Uterus (tissue), 4 donors: ENCODE measurements around the gene RAB7A. TPM values are rescaled to one million over a fixed set of nuclear protein-coding genes. Genes with fewer than 3 reads are reported as not detected.

Source experiments
- DNase-seq, 2 donors: peaks; one replicate each; pipeline ENCODE4 v3.0.0-alpha.2; 2019 to 2020
- H3K27ac ChIP-seq, 2 donors: fragments of 200-600 bp; sonication (generic); 1 replicate in 1 of 2; 2 replicates in 1 of 2; pipeline ENCODE4 v1.5.1; 2016 to 2018
- H3K27me3 ChIP-seq, 2 donors: fragments of 200-600 bp; sonication (generic); one replicate each; pipeline ENCODE4 v1.5.1; 2018 to 2019; ENCODE audit warnings: control low read depth in 1 of 2
- H3K36me3 ChIP-seq, 2 donors: fragments of 200-600 bp; sonication (generic); one replicate each; pipeline ENCODE4 v1.5.1; 2019; ENCODE audit warnings: control low read depth in 1 of 2
- H3K4me1 ChIP-seq, 2 donors: fragments of 200-600 bp; sonication (generic); one replicate each; pipeline ENCODE4 v1.5.1; 2018 to 2019; ENCODE audit warnings: control low read depth in 1 of 2
- H3K4me3 ChIP-seq, 2 donors: fragments of 200-600 bp; sonication (generic); 1 replicate in 1 of 2; 2 replicates in 1 of 2; pipeline ENCODE4 v1.5.1; 2018 to 2019; ENCODE audit warnings: mild to moderate bottlenecking in 1 of 2
- H3K9me3 ChIP-seq, 2 donors: fragments of 200-600 bp; sonication (generic); one replicate each; pipeline ENCODE4 v1.5.1; 2019; ENCODE audit warnings: control low read depth in 1 of 2
- POLR2A ChIP-seq, 2 donors: fragments of 450-650 bp; IDR thresholded peaks; one replicate each; pipeline ENCODE4 v1.6.1; 2016; ENCODE audit warnings: antibody characterized with exemption in 2 of 2, mild to moderate bottlenecking in 1 of 2, moderate library complexity in 1 of 2
- intact Hi-C: fragments of 100-400 bp; cut with DNase I; formaldehyde crosslinking; loops from one replicate; pipeline ENCODE4 v1.15.1; 2023; ENCODE audit warnings: low total_unique reads
- total RNA-seq, 4 donors: library from RNA; depleted of rRNA in 3 of 4; stranded (reverse); fragments of >200 nt in 3 of 4; gene quantifications; one replicate each; pipeline versions ENCODE4 v1.1.0 to v1.2.4, GENCODE V29; 2014 to 2023
- TF ChIP-seq, protein P1 (sequence below), 4 experiments: fragments of 200-600 bp in 2 of 4; fragments of 450-650 bp in 2 of 4; sonication (generic) in 2 of 4; IDR thresholded peaks; one replicate each; pipeline ENCODE4 v1.5.1; 2016 to 2019; ENCODE audit warnings: antibody characterized with exemption in 4 of 4, mild to moderate bottlenecking in 2 of 4, moderate library complexity in 1 of 4
- donor health status: DM: yes; HTN: yes; CAD: no.

RAB7A gene
- total RNA-seq, 4 donors from 2014 or later: 32.8 to 224 (median 70.6) TPM

DNA sequence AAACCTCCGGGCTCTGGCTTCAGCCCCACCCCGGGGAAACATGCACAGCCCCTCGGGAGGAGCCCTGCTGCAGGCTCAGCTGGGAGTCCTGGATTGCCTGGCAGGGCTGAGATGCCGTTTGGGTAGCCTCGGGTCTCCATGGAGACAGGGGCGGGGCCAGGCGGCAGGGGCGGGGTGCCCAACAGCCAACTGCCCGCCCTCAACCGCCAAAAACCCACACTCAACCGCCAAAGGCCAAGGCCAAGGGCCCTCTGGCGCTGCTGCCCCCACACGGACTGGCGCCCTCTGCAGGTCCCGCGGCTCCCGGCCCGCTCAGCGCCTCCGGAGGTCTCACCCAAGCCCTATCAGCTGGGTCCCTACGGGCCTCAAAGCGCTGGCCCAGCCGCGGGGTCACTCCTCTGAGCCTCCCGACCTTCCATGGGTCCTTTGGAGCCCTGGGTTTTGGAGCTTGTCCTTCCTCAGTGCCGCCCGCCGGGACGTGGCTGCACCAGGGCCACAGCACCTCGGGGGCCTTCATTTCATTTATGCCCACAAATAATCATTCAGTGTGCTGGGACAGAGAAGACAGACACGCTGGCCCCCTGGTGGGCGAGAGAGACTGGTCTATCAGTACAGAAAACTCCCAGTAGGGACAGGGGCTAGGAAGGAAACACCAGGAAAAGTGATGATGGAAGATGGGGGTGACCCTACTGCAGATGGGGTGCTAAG is 119.9 kb downstream of the RAB7A start:
- H3K27ac ChIP-seq: peak overlapping the region; percentile 39 to 55
- H3K27me3 ChIP-seq: no peaks in the 10 kb centered on the region
- H3K36me3 ChIP-seq: no peaks in the 10 kb centered on the region
- no peaks in the 10 kb centered on the region for H3K4me1 ChIP-seq
- intact Hi-C loops: no loop called here
- H3K4me3 ChIP-seq: peak overlapping the region; percentile 34 to 37
- TF ChIP-seq, protein P1, sequence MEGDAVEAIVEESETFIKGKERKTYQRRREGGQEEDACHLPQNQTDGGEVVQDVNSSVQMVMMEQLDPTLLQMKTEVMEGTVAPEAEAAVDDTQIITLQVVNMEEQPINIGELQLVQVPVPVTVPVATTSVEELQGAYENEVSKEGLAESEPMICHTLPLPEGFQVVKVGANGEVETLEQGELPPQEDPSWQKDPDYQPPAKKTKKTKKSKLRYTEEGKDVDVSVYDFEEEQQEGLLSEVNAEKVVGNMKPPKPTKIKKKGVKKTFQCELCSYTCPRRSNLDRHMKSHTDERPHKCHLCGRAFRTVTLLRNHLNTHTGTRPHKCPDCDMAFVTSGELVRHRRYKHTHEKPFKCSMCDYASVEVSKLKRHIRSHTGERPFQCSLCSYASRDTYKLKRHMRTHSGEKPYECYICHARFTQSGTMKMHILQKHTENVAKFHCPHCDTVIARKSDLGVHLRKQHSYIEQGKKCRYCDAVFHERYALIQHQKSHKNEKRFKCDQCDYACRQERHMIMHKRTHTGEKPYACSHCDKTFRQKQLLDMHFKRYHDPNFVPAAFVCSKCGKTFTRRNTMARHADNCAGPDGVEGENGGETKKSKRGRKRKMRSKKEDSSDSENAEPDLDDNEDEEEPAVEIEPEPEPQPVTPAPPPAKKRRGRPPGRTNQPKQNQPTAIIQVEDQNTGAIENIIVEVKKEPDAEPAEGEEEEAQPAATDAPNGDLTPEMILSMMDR (IDR thresholded peaks at IDR 0.05): peak; percentile 52 to 71 (median 60)
- TF ChIP-seq POLR2A (IDR thresholded peaks at IDR 0.05): no peak
- DNase-seq: peak; percentile 82 to 84
- no peaks in the 10 kb centered on the region for H3K9me3 ChIP-seq

DNA sequence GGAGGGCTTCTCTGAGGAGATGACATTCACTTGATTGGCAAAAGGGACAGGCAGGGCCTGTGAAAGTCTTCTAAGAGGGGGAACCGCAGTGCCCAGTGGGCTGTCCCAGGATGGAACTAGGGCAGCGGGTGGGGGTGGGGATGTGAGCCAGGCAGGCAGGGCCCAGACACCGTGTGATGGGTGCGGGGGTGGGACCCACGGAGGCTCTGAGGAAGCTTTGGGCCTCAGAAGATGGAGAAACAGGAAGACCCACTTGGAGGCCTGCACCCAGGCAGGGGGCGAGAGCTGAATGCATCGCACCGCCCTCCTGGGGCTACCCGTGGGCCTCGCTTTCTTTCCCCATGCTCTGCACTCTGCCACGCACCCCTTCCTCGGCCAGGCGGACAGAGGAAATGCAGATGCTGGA is 120.5 kb downstream of the RAB7A start:
- no peak for DNase-seq
- intact Hi-C loops: no loop called here

DNA sequence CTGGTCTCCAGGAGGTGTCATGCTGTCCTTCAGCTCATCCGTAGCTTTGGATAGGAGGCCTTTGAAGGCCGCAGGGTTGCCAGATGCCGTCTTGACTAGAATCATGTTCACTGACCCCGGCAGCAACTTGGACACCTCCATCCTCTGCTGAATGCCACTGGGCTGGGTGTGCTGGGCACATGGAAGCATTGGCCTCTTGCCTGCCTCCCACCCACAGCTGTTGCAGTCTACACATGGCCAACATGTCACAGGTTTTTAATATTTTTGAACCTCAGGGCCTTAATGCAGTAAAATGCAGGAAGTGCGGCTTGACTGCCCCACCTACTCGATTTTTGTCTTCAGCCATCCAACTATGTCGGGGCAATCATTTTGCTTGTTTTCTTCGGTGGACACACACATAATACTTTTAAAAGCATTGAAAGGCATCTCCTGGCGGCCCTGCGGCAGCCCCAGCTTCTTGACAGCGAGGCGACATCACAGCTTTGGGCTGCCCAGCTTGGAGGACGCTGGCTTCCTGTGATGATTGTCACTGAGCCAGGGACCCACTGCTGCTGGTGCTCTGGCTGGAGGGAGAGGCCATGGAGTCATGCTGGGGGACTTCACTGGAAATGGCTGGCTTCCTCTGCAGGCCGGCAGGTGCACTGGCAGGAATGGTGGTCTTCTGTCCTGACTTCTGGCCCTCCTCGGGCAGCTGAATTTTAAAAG is 121.8 kb downstream of the RAB7A start:
- TF ChIP-seq POLR2A (IDR thresholded peaks at IDR 0.05): no peak
- Histone ChIP-seq H3K36me3 (no peaks in the 10 kb centered on the region), H3K27me3 (no peaks in the 10 kb centered on the region), H3K27ac (no peak overlapping the region), H3K9me3 (no peaks in the 10 kb centered on the region), H3K4me1 (no peaks in the 10 kb centered on the region), H3K4me3 (no peak overlapping the region)
- intact Hi-C loops: no loop called here
- no peak for DNase-seq

More for the DNA sequence above, 120.5 kb downstream of the RAB7A start:
- no peaks in the 10 kb centered on the region for H3K36me3 ChIP-seq
- TF ChIP-seq POLR2A (IDR thresholded peaks at IDR 0.05): no peak
- TF ChIP-seq, protein P1 (IDR thresholded peaks at IDR 0.05): no peak
- no peaks in the 10 kb centered on the region for H3K4me1 ChIP-seq
- no peak overlapping the region for H3K4me3 ChIP-seq
- no peaks in the 10 kb centered on the region for H3K9me3 ChIP-seq
- H3K27me3 ChIP-seq: no peaks in the 10 kb centered on the region
- H3K27ac ChIP-seq: peak overlapping the region in 1 of 2 donors; percentile 39

DNA sequence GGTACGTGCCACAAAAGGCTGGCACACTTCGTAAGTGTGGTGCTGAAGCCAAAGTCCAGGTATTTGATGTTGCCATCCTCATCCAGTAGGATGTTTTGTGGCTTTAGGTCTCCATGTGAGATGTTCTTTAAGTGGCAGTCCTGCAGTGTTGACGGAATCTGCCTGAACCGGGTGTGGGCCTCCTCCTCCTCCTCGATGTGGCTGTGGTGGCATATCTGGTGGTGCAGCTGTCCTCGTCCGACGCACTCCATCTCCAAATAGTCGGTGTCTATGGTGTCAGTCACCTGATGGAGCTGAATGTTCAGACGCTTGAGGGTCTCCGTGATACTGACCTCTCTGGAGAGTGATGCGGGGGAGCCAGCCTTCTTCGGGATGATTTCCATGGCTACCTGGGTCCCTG is 123.0 kb downstream of the RAB7A start:
- intact Hi-C loops: no loop called here
- H3K36me3 ChIP-seq: no peaks in the 10 kb centered on the region
- DNase-seq: no peak
- H3K27me3 ChIP-seq: no peaks in the 10 kb centered on the region
- no peak overlapping the region for H3K4me3 ChIP-seq
- no peaks in the 10 kb centered on the region for H3K4me1 ChIP-seq
- TF ChIP-seq, protein P1 (IDR thresholded peaks at IDR 0.05): no peak
- no peak for TF ChIP-seq POLR2A (IDR thresholded peaks at IDR 0.05)
- H3K9me3 ChIP-seq: no peaks in the 10 kb centered on the region
- H3K27ac ChIP-seq: no peak overlapping the region

DNA sequence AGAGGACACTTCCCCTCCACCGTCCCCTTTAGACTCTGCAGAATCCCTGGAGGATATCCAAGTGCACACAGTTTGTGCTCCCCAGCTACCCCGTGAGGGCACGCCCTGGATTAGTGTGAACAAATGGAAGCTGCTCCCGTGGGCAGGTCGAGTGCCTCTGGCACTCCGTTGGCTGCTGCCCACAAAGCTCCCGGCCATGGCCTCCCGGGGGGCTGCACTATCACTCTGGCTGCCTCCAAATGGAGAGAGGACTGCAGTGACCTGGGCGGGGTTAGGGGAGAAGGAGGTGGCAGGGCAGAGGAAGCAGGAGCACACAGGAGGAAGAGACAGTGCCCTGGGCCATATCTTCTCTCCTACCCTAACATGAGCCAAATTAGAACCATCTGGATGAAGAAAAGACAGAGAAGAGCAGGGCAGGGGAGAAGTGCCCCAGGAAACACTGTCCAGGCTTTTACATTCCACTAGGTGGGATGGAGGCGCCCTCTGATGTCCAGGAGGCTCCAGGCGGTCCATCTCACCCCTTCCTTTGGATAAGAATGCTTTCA is 124.0 kb downstream of the RAB7A start:
- Histone ChIP-seq H3K4me1 (no peaks in the 10 kb centered on the region), H3K36me3 (no peaks in the 10 kb centered on the region), H3K9me3 (no peaks in the 10 kb centered on the region), H3K27me3 (no peaks in the 10 kb centered on the region), H3K27ac (no peak overlapping the region), H3K4me3 (no peak overlapping the region)
- DNase-seq: no peak
- intact Hi-C loops: no loop called here
- TF ChIP-seq, protein P1 (IDR thresholded peaks at IDR 0.05): no peak
- no peak for TF ChIP-seq POLR2A (IDR thresholded peaks at IDR 0.05)
